Activated CD8-positive, alpha-beta memory T cell treated with anti-CD3 and anti-CD28 coated beads, Interleukin-2, amount 50 U/mL, for 4 hours (primary cell): ENCODE data around the gene FOXP4.
A peak's percentile ranks its signal among the peaks of the same experiment; 100 is the strongest.

Experiments used
- DNase-seq: peaks from one replicate; pipeline ENCODE4 v3.0.0-alpha.2; 2020

Gene FOXP4

DNA sequence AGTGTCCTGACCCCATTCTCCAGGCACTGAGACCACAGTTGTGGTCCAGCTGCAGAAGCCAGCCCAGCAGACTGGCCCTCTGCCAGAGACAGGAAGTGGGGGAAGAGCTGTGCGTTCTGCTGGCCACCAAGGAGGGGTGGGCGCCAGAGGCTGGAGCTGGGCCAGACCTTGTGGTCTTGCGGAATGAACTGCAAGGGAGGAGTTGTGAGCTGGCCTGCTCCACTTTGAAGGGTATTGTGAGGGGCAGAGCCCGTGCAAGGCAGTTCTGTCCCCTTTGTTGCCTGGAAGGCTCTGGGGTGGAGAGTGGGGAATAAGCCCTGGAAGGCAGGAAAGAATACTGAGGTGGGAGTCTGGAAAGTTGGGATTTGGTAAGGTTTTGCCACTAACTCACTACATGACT is 88.5 kb downstream of the FOXP4 start:
- no peak for DNase-seq

DNA sequence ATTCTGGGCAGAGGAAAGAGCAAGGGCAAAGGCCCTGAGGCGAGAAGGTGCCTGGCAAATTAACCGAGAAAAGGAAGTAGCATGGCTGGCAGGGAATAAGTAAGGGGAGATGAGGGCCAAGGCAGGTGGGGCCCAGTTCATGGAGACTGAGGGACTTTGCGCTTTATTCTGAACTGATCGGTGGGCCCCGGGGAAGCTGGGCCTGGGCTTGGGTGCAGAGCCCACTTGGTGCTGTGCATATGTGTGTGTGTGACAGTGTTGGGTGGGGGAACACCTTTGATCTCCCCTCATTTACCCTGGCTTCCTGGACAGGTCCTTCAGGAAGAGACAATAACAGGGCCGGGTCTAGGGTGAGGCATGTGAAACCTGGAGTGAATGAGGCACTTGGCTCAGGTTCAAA is 89.2 kb downstream of the FOXP4 start:
- no peak for DNase-seq

DNA sequence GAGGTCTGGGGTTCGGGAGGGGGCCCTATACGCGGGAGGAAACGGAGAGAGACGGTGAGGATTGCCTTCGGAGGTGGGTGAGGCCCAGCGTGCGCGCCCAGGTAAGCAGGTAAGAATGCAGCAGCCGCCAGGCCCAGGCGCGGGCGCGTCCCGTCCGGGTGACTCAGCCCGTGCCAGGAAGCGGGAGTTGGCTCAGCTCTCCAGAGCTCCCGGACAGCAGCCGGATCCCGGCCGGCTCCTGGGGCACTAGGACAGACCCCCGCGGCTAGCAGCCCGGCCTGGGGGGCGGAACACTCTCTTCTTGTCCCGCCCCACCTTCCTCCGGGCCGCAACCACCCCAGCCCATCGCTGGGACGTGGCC is 90.6 kb downstream of the FOXP4 start:
- DNase-seq, result no peak

DNA sequence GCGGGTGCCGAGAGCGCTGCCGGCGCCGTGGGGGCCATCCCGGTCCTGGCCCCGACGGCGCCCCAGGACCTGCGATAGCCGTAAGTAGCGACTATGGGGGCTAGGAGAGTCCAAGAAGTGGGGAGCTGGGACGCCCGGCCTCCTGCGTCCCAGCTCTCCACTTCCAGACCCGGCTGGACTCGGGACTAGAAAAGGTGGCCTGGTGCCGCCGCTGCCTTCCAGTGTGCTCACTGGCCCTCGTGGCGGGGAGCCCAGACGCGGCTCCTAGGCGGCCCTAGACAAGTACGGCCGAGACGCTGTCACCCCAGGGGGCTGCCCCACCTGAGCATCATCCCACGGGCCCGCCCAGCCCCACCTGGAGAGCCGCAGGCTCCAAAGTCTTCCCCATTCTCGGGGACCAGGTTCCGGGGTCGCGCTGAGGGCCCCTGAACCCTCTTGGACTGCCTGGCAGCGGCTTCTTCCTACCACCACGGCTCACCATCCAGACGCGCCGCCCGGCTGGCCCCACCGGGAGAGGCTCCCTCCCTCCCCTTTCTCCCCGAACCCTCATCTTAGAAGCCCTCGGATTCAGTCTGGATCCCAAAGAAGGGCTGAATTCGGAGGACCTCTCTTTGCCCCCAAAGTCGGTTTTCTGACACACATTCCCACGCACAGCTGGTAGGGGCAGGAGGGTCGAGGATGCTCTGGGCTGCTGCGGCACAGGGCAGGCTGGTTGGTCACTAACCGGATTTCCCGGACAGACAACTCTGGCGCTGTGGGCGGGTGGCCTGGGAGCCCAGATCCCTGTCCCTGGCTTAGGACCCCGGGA is 91.2 kb downstream of the FOXP4 start:
- DNase-seq, result no peak

DNA sequence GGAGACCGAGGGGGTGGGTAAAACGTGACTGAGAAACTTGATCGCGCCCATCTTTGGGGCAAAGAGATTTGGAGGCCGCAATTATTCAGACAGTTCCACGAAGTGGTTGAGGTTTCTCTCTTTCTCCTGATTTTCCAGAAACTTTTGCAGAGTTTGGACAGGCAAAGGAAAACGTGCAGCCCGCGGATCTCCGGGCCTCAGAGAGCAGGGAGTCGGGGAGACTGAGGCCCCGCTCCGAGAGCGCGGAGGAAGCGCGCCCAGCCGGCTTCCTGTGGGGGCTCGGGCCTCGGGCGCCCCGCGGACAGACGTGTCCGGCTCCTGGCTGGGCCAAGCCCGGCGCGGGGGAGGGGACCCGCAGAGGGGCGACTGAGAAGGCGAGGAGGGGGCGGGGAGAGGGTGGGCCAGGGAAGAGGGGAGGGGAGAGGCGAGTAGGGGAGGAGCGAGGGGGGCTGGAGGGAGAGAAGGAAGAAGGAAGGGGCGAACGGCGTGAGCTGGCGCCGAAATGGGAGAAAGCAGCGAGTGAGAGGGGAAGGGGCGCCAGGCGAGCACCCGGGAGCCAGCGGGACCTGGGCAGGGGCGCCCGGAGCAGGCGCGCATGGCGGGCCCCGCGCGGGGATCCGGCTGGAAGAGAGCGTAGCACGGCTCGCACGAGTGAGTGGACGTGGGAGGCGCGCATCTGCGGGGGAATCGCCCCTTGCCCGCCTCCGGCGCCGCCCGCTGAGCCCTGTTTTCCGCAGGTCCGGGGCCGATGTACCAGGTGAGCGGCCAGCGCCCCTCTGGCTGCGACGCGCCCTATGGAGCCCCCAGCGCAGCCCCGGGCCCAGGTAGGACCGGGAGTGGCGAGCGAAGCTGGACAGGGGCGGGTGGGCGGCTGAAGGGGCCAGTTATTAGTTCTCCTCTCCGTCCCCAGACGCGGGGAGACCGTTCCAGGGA is 92.1 kb downstream of the FOXP4 start, which contains the start of gene MDFI:
Gene MDFI, plus strand, starts transcription at position 467 of the 933 bp plus-strand sequence. Its CDS starts 282 bp downstream, at position 749.
- DNase-seq, result no peak

DNA sequence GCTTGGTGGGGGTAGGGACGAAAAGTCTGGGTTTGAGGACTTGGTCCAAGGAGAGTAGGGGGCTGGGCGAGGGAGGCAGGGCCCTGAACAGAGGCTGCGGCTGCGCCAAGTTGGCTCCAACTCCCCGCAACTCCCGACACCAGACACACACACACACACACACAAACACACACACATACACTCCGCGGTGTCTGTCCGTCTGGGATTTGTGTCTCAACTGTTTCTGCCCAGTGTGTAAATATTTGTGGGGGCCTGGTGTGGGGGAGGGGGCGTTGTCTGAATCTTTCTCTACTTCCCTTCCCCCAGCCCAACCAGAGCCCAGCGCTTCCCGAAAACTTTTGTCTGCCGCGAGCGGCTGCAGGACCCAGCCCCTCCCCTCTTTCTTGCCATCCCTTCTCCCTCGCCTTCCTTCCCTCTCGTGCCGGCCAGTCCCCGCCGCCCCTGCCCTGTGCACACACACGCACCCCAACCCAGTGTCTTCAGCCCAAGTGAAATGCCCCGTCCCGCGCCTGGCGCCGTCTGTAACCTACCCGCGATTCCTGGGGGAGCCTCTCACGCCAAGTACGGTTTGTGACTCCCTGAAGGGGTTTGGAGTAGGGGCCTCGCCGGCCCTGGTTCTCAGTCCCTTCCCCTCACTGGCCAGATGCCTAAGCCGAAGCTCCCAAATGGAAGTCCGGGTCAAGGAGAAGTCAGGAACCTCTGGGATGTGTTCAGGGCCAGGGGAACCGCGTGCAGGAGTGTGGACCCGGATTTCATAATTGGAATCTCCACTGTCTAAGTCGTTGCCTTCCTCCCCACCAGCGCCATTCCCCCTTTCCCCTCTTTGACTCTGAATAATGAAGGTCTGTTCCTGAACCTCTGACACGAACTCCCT is 93.0 kb downstream of the FOXP4 start:
- no peak for DNase-seq

DNA sequence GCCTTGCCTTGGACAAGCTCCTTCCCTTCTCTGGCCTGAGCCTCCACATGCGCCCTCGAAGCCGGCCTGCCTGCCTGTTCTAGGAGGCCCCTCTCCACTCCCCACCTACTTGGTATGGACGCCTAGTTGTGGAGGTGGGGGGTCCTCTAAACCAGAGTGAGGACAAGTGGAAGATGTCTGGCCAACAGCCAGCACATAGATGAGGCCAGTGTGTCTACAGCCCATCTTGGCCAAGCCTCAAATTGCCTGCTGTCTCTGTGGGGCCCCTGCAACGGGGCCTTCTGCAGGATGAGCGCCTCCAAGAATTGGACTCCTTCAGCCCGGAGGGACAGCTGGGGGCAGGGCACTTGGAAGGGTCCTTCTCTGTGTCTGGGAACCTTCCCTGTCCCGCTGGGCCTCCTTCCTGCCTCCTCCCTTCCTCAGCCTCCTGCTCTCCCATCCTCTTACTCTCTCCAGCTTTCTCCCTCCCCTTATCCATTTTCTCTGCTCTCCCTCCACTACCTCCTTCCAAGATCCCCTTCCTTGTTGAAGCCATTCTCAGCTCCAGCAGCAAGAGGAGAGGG is 93.7 kb downstream of the FOXP4 start:
- no peak for DNase-seq

DNA sequence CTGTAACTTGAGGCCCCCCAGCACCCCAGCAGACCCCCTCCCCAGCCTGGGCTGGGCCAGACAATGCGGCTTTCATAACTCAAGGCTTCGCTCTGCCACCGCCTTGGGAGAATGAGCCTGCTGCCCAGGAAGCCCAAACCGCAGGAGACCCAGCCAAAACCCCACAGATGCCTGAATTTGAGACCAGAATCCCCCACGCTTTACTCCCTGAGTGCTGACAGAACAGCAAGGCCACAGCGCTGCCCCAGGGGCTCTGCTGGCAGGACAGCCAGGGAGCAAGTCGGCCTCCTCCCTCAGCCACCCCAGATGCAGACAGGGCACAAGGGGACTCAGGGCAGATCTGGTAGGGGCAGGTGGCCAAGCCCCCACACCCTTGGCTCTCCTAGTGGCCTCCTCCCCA is 94.2 kb downstream of the FOXP4 start:
- DNase-seq, result no peak

DNA sequence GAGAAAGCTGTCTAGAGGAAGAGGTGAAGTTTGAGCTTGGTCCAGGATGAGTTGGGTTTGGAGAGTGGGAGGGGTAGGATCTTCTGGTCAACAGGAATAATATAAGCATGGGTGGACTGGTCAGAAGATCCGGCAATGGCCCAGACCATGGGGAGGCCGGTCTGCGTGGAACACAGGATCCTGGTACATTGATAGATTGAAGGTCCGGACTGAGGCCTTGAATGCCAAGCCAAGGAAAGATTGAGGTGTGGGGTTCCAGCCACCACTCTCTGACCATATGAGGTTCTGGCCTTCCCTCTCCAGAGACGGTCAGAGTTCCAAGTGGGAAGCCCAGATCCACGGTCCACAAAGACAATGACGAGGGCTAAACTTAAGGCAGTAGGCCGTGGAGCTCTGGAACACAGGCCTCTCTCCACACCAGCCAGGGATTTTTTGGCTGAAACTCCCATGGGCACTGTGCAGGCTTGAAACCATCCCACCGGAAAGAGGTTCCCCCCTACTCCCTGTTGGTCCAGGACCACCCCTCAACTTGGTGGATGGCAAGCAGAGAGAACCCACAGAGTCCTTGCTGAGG is 95.3 kb downstream of the FOXP4 start:
- no peak for DNase-seq

DNA sequence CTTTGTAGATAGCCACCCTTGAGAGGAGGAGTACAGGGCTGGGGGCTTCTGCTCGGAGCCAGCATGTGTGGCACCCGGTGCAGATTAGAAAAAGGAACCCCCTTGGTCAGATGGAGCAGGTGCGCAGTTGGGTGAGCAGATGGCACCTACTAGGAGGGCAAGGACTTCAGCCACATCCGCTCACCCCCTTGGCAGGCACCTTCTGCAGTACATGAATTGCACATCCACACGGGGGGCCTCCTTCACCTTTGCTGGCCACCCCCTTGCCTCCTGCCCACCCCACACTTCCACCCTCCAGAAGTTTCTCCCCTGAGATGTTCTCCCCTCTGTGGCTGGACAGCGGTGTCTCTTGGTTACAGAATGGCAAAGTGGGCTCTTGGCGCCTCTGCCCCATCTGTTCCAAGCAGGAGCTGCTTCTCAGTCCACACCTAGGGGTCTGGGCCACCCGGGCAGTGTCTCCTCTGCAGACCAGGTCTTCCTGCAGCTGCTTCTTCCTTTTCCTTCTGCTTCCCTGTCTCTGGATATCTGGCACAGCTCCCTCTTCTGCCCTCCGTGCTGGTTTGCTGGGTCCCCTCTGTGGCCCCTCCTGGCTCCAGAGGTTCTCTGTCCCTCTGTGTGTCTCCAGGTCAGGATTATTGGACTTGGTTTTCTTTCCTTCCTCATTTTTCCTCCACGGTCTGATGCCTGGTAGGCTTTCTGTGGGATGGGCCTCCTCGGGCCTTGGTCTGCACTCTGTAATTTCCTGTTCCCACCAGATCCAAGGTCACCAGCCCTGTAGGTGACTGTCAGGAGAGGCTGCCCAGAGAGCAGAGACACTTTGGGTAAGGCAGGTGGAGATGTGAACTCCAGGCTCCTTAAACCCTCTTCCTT is 96.1 kb downstream of the FOXP4 start:
- no peak for DNase-seq

DNA sequence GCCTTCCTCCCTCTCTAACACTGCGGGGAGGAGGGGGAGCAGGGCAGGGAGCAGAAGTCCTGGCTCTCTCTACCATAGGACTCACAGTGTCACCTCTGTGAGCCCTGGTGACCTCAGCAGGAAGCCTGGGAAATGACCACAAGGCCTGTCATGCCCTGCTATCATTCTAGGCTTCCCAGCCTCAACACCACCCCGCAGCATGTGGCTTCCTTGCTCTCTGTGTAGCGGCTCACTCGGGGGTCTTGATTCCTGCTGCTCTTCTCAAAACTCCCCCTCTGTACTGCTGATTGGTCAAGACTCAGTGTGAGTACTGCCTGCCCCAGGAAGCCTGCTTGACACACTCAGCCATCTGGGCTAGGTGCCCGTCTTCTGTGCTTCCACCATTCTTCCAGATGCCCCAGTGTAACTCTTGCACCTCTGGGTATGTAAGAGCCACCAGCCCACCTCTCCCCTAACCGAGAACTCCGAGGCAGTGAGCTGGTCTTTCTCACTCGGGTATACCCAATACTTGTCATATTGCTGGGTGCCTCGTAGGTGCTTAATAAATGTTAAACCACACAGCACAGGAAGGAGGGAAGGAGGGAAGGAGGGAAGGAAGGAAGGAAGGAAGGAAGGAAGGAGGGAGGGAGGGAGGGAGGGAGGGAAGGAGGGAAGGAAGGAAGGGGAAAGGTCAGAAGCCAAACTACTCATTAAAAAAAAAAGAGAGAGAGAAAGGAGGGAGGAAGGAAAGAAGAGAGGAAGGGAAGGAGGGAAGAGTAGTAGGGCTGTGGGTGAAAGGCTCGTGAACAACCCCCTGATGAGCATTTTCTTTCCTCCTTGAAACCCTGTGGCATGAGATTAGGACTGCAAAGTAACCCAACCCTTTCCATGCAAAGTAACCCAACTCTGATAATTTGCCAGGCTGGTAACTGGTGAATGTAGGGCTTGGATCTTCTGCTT is 97.0 kb downstream of the FOXP4 start:
- no peak for DNase-seq

DNA sequence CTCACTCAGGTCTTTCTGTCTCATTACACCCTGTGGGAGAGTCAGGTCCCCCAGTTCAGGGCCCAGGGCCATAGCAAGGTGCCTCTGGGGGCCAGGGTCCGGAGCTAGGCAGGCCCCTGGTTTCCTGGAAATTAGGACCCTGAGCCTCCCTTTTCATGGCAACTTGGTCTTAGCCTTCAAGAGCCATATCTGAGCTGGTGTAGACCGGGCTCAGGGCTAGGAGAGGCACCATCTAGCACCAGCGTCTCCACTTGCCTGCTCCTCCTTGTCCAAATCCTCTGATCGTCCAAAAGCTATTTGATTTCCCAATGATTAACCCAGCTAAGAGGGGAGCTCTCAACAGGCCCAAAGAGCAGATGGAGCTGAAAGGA is 97.7 kb downstream of the FOXP4 start:
- DNase-seq, result peak; percentile 1

DNA sequence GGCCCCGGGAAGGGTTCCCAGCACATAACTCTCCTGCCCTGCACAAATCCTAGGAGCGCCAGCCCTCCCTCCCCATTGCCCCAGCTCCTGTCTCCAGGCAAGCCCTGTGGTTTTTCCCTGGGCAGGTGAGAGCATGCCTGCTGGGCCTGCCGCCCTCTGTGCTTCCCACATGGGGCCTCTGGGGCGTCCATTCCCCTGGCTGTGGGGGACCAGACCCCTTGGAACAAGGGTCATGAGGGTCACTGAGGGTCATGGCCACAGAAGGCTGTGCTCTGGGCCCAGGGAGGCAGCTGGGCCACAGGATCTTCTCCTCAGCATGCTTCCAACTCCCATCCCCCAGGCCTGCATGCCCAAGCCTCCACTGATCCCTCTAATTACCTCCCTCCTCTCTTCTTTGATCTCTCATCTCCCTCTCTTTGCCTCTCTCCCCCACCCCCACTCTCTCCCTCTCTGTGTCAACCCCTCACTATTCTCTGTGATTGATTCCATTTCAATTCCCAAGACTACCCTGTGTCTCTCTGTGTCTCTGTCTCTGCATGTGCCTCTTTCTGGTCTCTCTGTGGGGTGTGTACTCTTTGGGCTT is 98.2 kb downstream of the FOXP4 start:
- peak; percentile 6 for DNase-seq

DNA sequence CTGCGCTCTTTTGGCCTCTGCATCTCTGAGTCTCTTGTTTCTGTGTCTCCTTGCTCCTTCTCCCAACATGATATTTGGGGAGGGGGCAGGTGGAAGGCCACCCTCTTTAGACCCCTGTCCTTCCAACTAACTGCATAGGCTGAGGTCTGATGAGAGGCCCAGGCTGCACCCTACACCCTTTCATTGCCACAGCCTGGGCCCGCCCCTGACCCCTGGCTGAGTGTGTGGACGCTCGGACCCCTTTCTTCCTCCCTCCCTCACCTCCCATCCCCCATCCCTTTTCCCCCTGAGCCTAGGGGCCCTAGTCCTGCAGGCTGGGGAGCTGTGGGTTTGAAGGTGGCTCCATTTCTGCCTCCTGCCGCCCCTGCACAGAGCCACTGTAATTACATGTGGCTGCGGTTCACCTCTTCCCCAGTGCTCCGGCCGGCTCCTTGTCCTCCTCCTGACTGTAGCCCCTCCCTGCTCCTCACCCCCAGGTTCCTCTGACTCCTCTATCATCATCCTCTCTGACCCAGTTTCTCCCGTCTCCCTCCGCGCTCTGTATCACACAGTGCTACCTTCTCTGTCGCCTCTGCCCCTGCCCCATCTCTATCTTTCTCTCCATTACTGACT is 98.9 kb downstream of the FOXP4 start:
- no peak for DNase-seq

DNA sequence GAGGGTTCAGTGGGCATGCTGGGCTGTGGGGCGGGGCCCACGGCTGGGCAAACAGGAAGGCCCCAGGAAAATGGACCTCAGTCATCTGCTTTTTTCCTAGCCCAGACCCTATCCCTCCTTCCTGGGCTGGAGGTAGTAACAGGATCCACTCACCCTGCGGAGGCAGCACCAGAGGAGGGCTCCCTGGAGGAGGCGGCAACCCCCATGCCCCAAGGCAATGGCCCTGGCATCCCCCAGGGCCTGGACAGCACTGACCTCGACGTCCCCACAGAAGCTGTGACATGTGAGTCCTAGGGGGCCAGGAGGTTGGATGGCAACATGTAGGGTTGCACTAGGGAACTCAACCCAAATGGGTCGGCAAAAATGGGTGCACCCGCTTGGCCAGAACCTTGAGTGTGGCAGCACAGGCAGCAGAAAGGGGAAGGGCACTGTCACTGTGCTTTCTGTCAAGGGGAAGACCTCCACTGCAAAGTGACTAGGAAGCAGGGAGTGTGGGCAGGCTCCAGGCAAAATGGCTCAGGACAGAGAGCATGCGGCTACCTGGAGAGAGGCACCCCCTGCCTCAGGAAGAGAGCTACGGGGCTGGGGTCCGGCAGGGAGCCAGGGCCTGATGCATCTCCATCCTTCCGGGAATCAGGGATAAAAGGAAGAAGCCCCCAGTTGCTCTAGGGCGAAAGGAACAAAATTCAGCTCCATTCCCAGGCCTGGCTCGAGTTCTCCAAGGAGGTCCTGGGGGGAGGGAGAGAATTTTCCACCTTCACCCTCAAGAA is 100.0 kb downstream of the FOXP4 start:
- no peak for DNase-seq

DNA sequence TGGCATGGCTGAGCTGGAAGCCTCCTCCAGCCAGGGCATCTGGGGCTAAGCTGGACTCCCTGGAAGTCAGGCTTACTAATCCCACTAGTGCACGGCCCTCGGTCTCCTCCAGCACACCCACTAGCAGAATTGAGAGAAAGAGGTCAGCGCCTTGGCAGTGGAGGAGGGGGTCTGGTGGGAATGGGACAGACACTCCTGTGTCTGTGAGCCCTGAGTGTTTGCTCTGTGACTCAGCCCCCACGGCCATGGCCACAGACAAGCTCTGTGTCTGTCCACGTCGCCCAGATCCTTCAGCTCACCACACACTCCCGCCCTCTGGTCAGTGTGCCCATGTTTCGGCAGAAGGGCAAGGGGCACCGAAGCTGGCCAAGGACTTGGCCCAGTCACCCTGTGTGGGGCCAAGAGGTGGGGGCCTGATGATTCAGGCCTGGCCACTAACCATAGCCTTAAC is 100.9 kb downstream of the FOXP4 start:
- DNase-seq, result no peak

DNA sequence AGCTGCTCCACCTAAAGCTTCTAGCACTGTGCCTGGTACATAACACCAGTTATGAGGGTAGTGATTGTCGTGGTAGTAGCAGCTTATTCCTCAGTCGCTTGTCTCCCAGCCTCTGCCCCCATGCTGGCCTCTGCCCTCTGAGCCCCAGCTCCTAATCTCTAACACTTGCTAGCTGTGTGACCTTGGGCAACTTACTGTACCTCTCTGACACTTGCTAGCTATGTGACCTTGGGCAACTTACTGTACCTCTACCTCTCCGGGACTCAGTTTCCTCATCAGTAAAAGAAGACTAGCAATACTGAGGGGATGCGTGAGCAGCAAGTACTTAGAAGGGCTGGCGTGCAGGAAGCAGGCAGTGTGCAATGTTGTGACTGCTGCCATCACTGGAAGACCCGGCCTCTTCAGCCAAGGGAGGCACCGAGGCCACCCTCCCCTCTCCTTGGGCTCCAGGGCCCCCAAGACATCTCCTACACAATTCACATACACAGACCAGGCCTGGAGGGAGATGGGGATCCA is 101.9 kb downstream of the FOXP4 start:
- no peak for DNase-seq

DNA sequence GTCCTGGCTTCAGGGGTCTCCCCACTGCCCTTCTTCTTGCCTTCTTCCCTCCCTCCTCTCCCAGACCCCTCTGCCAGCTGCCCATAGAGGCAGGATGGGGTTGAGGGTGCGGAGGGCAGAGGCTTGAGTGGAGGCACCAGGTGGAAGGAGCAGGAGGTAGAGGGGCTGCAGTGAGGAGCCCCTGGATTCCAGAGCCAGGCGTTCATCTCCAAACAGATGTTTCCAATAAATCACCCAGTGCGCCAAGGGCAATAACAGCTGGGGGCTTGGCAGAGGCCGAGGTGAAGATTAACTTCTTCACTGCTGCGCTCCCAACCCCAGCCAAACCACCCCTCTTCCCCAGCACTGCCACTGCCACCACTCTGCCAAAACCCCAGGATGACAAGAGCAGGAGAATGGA is 102.7 kb downstream of the FOXP4 start:
- DNase-seq, result no peak
